H54 (cell line): ENCODE data around the gene INPP5E.
"Not testable (repeated sequence)": the region's sequence is repeated elsewhere in the genome, so short reads cannot be mapped to it uniquely, and the experiment has no call there.

Experiments used
- DNase-seq: peaks from one replicate; pipeline ENCODE4 v3.0.0; 2011; ENCODE audit warnings: low spot score, mixed read lengths; ENCODE audit not compliant: insufficient read length
- FAIRE-seq: peaks from 3 replicates; lab custom pipeline; 2011; peaks lifted over from hg19 to GRCh38; lab: Jason Lieb, UNC
- POLR2A ChIP-seq: IDR thresholded peaks from 2 replicates; pipeline ENCODE4 v1.6.1; 2011; ENCODE audit warnings: low read depth, mild to moderate bottlenecking, low read length

Gene INPP5E

DNA sequence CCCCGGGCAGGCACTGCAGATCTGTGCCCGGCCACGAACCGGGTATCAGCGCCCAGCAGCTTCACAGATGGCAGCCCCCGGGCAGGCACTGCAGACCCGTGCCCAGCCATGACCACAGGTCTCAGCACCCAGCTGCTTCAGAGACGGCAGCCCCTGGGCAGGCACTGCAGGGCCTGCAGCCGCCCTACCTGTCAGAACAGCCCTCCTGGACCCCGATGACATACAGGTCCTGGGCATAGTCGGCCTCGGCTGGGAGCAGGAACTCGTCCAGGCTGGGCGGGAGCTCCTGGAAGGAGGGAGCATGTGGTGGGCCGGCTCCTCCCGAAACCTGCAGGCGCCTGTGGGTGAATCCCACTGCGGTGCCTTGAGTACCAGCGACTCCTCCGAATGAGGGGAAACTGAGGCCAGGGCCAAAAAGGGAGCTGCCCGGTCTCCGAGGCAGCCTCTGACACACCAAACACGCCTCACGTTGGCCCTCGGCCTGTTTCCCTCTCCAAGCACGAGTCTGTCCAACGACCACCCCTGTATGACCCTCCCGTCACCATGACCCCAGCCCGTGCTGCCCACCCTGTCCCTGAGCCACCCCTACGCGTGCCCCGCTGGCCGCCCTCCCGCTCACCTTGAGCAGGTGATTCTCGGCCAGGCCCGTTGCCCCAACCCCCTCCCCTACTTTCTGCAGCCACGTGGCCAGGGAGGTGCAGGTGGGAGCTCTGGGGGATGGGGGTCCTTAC lies 5.6 kb downstream of the INPP5E start:
- DNase-seq (no peak), FAIRE-seq (no peak)
- TF ChIP-seq POLR2A = no peak

DNA sequence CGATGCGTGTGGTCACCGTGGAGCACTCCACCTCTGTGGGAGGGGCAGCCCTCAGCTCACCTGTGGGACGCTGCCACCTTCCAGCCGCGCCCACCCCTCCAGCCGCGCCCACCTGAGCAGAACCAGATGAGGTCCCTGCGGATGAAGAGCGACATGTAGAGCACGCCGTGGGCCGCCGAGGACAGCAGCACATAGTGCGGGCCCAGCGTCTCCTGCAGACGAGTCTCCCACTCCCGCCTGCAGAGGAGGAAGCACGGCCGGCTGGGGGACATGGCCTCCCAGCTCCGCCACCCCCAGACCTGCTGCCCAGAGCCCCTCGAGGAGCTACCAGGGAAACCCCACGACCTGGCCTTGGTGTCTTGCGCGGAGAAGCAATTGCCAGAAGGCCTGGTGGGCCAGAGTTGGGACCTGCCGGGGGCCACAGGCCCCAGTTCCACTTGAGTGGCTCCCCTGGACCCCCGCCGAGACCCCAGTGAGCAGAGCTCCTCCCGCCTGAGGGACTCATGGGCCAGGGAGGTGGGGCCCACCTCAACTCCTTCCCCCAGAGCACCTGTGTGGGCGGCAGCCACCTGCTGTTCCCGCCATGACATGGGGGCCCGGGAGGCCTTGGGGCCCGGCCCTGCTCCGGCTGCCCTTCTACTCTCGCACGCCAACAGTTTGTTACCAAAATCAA lies 6.5 kb downstream of the INPP5E start:
- DNase-seq (no peak), FAIRE-seq (no peak)

DNA sequence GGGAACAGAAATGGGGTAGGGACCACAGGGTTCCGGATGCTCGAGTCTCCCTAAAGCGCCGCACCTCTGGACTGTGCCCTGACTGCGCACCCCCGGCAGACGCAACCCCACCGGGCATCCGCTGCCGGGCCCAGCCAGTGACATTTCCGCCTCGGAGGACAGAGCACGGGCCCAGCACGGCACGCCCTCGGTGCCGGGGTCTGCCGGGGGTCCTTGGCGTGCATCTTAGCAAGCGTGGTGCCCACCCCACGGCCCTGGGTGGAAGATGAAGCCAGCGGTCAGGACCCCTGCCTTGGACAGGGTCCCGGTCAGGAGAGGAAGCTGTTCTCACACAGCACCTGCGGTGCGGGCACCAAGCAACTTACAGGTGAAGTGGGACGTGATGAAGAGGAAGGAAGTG lies 7.1 kb downstream of the INPP5E start:
- TF ChIP-seq POLR2A = no peak
- FAIRE-seq (no peak), DNase-seq (no peak)

More for the DNA sequence above, 6.5 kb downstream of the INPP5E start:
- TF ChIP-seq POLR2A = no peak

DNA sequence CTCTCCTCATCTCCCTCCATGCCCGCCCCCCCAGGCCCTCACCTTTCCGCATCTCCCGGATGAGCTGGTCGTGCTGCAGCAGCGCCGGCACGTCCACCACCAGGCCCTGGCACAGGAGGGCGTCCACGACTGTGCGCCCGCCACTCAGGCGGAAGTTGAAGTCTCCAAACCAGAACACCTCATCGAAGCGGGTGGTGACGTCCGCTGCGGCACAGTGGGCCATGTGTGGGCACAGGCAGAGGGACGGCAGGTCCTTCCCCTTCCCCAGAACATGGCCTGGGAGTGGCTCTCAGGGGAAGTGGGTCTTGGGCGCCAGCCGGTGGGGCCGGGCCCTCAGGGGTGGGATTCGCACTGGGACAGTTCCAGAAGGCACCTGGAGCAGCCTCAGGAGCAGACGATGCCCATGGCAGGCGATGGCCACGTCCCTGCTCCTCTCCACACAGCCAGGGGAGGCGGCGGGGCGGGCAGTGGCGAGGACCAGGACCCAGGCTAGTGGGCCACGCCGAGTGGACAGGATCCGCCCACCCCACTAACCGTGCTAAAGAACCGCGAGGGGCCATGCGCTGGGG lies 7.8 kb downstream of the INPP5E start:
- FAIRE-seq (no peak), DNase-seq (no peak)
- TF ChIP-seq POLR2A = no peak

DNA sequence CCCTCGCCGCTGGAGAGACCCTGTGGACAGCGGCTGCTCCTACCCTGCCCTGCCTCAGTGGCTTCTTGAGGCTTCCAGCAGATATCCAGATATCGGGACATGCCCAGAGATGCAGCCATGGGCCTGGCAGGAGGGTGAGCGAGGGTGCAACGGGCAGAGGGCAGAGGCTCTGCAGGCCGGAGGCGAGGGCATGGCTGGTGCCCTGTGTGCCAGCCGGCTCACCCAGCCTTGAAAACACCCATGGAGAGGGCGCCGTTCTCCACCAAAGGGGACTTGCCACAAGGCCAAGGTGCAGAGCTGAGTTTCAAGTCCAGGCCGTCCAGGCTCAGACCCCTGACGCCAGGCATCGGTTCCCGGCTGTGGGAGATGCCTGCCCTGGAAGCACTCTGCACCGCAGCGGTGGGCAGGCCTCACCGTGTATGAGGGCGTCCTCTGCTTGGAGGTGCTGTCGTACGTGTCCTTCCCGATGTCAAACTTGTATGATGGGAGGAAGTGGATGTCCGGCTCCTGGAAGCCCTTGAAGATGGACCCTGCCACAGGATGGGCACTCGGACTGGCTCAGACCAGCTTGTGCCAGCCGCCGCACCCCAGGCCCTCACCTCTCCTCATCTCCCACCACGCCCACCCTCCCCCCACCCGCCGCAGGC lies 8.9 kb downstream of the INPP5E start:
- DNase-seq (no peak), FAIRE-seq (no peak)
- TF ChIP-seq POLR2A = no peak

DNA sequence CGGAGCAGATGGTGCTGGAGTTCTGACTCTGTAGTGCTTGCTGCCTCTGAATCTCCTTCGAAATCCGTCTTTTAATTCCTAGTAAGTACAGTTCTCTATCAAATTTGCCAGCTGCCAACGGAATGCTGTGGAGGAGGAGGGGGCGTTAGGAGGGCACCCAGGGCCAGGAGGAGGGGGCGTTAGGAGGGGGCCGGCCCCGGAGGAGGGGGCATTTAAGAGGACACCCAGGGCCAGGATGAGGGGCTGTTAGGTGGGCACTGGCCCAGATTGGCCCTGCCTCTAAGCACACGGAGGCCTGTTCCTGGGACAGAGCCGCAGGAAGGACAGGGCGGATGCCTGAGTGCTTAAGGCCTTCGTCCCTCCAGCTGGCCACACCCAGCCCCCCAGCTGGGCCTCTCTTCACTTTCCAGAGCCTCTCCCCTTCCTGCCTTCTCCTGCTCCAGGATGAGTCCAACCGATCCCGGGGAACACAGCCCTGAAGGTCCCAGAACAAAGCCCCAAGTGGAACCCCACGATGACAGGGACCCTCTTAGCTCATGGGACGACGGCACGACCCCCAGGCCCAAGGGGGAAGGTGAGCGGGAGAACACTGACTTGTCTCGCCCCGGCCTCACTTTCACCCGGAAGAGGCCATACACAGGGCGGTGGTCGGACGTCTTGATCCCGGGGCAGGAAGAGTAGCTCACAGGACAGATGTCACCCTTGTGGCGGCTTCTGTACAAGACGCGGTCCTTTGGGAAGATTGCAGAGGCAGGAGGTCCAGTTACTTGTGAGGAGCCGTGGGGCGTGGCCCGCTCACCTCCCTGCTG lies 9.8 kb downstream of the INPP5E start:
- TF ChIP-seq POLR2A = no peak
- FAIRE-seq (no peak), DNase-seq (no peak)

DNA sequence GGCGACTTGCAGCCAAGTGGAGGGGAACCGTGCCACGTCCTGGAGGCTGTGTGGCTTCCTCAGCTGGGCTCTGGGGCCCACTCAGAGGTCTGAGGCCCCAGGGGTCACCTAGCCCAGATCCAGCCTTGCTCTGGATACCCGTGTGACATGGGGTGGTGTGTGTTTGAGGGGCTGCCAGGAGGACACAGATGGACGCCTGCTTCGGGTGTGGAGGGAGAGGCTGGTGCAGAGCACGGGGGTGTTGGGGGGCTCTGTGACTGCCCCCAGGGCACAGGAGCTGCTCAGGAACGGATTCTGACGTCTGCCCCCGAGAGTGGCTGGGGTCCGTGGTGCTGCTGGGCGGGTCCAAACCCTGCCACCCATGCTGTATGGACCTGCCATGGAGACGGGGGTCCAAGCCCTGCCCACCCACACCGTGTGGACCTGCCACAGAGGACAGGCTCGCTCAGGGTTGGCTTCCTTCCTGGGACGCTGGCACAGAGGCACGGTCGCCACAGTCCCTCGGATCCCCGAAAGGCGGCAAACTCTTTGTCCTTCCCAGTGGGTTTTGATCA lies 10.5 kb downstream of the INPP5E start:
- no peak for TF ChIP-seq POLR2A
- DNase-seq = no peak
- no peak for FAIRE-seq

DNA sequence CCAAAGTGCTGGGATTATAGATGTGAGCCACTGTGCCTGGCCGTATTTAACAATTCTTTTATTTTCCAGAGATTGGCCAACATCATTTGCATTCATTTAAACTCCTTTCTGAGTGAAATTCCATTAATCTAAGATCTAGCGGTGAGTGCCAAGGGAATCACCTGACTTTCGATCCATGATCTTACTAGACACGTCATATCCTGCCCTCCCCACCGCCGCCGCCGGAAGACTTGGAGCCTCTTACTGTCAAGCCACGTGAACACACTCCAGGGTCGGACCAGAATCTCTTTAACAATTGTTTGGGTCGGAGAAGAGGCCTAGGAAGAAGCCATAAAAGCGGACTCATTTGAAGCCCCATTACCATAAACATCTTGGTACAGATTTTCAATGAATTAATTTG lies 12.9 kb downstream of the INPP5E start:
- FAIRE-seq = no peak
- no peak for TF ChIP-seq POLR2A
- DNase-seq = no peak

DNA sequence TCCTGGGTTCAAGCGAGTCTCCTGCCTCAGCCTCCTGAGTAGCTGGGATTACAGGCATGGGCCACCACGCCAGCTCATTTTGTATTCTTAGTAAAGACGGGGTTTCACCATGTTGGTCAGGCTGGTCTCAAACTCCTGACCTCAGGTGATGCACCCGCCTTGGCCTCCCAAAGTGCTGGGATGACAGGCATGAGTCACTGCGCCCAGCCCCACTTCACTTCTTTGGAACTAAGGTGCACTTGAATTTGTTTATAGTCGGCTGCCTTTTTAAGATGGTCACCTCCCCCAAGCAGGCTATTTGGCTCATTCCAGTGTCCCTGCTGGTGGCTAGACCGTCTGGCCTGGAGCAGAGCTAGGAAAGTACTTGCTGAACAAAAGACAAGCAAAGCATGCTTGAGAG lies 14.3 kb downstream of the INPP5E start:
- FAIRE-seq, DNase-seq: not testable (repeated sequence)

DNA sequence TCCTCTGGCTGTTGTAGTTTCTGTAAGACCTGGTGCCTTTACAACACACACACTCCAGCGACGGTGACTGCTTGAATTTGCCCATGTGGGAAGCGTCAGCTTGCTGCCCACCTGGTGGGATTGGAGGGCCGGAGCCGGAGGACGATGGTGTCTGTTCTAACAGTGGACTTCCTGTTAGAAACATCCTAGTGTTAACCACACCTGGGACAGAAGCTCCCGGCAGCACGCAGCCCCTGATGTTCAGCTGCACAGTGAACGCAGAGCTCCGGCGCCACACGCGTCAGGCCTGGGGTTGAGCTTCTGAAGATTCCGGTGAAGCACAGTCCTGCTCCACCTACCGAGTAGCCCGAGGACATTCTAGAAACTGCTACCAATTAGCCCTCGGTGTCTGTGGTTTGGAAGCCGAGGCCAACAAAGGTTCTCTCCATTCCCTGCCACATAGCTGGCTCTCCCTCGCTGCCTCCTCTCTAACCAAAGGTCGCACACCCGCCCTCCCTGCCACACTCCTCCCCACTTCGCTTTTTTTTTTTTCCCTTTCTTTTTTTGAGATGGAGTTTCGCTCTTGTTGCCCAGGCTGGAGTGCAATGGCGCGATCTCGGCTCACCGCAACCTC lies 14.8 kb downstream of the INPP5E start:
- TF ChIP-seq POLR2A = no peak
- DNase-seq = no peak
- FAIRE-seq = no peak

DNA sequence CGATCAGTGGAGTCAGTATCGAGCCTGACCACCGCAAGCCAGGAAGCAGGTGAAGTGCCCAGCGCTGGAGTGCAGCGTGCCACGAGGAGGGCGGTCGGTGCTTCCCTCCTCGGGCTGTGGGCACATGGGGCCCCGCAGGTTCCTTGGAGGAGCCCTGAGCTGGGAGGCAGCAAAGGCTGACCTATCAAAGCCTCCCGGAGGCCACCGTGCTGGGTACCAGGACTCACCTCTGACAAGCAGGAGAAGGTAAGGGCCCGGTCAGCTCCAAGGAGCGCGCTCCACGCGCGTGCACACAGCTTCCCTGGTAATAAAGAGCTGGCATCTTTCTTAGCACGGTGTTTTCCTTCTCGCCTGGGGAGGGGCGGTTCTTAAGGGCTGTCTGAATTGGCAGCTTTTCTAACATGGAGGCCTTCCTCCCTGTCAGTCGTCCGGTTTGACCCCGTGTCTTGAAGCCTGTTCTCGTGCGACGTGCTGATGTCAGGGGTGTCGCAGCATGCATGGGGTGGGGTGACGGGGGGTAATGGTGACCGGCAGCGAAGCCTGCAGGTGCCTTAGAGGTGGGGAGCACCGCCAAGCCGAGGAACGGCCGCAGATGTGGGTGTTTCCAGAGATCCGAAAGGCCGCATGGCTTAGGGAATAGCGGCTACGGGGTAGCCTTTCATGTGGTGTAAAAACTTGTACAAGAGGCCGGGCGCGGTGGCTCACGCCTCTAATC lies 16.1 kb downstream of the INPP5E start:
- FAIRE-seq = no peak
- TF ChIP-seq POLR2A = no peak

DNA sequence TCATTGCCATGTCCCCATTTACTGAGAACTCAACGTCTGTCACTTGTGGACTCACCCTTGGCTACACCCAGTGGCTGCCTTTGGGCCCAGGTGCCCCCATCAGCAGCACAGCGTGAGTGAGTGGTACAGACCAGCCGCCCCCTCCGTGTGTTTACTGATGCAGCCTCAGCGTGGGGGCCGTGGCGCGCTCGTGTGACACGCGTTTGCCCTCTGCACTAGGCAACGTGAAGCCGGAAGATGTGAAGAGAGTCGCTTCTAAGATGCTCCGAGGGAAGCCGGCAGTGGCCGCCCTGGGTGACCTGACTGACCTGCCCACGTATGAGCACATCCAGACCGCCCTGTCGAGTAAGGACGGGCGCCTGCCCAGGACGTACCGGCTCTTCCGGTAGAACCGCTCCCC lies 16.8 kb downstream of the INPP5E start:
- FAIRE-seq = no peak
- DNase-seq = no peak
- no peak for TF ChIP-seq POLR2A

More for the DNA sequence above, 16.1 kb downstream of the INPP5E start:
- no peak for DNase-seq
